MV-4-11 (cell line): ENCODE measurements around the gene TM9SF2.
"Not testable (repeated sequence)": the region's sequence is repeated elsewhere in the genome, so short reads cannot be mapped to it uniquely, and the experiment has no call there.

Experiments used
- DNase-seq: peaks from one replicate; lab custom pipeline; 2025; lab: John Stamatoyannopoulos, UW

Gene TM9SF2

DNA sequence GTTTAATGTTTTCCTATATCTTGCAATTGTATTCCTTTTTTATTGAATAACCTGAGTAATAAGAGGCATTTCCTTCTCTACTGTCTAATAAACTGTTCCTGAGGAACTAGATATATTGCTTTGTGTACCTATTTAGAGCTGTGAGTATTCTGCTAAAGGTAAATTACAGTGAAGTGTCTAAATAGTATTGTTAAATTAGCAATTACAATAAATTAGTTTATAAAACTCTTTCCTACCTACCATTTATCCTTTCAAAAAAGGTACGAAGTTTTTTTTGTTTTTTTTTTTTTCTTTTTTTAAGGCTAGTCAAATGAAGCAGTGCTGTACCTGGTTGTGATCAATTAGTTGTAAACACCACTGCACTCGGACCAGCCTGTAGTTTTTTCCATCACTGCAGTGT is 34.8 kb downstream of the TM9SF2 start:
- no peak for DNase-seq

DNA sequence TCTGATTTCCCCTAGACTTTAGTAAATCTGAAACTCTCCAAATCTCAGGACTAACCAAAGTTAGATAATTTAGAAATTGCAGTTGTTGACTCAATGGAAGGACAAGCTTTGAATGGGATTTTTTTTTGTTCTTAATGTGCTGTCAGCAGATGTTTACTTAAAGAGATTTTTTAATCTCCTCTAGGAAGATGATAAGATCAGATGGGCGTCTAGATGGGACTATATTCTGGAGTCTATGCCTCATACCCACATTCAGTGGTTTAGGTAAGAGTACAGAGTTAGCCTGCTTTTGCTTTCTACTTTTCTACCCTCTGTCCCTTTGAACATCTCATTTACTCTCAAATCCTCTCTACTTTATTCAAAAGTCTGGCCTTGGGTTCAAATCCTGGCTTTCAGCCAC is 39.3 kb downstream of the TM9SF2 start:
- DNase-seq: no peak

DNA sequence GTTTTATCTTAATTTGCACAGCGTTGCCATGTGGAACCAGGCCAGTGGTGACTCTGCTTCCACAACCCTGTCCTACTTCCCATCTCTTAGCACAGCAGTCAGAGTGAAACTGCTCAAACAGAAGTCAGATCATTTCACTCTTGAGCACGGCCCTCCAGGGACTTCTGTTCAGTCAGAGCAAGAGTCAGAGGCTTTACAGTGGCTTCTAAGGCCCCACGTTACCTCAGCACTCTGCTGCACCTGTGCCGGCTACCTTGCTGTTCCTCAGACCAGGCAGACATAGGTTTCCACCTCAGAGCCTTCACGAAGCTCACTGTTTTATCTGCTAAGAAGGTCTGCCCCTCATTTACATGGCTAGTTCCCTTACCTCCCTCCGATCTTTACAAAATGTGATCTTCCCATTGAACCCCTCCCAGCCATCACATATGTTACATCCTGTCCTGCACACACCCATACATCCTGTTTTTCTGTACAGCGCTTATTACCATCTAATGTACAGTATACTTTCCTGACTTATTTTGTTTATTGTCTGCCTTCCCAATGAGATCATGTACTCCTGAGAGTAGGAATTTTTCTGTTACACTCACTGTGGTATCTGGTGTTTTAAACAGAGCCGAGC is 41.6 kb downstream of the TM9SF2 start:
- DNase-seq: peak; percentile 75

DNA sequence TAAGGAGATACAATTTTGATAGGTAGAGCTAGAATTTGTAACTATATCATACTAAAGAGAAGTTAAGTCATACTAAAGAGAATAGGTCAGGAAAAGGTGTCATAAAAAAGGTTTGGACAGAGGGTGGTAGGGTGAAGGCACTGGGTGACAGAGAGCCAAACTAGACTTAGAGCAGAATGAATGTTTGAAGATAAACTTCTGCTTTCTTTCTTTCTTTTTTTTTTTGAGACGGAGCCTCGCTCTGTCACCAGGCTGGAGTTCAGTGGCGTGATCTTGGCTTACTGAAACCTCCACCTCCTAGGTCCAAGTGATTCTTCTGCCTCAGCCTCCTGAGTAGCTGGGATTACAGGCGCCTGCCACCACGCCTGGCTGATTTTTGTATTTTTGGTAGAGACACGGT is 44.1 kb downstream of the TM9SF2 start:
- no peak for DNase-seq

DNA sequence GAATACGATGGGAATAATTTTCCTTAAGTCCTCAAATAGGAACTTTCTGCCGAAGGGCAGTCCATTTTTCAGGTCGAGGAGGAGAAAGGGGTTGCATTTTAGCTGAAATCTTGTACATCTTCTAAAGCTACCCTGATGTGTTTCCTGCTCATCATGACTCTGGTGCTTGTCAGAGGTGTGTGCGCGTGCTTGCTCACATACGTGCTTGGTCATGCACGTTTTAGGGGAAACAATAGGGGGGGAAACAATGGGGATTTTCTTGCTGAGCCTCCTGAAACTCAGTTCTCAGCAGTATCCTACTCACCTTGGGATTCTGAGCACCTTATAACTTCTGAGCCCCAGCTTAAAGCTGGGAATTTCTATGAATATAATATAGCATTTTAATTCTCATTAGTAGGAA is 44.7 kb downstream of the TM9SF2 start:
- DNase-seq: no peak

DNA sequence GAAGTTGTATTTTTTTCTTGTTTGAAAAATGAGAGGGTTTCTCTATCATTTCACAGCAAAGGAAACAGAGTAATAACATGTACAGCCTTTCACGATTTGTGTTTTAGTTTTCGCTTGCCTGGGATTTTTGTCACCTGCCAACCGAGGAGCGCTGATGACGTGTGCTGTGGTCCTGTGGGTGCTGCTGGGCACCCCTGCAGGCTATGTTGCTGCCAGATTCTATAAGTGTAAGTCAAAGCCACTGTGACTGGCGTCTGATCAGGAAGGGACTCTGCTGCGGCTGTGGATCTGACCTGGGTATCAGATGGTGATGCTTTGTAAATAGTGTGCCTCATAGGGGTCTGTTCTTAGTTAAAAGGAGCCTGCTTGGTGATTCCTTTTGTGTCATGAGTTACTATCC is 45.6 kb downstream of the TM9SF2 start:
- DNase-seq: no peak

DNA sequence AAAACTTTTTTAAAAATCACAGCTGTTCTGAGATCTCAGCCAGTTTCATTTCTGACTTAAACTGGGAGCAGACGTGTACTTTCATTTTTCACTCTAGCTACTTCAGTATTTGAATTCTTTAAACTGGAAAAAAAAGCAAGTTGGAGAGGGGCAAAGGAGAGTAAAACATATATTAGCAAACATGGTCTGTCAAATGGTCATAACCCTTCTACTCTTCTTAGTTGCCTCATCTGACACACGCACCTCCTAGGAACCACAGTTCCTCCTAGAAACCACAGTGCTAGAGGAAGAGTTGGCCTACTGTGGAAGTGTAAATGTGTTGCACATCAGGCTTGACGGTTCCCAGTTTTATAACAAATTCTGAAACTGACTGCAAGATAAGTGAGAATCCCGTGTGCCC is 47.2 kb downstream of the TM9SF2 start:
- DNase-seq: peak; percentile 83

DNA sequence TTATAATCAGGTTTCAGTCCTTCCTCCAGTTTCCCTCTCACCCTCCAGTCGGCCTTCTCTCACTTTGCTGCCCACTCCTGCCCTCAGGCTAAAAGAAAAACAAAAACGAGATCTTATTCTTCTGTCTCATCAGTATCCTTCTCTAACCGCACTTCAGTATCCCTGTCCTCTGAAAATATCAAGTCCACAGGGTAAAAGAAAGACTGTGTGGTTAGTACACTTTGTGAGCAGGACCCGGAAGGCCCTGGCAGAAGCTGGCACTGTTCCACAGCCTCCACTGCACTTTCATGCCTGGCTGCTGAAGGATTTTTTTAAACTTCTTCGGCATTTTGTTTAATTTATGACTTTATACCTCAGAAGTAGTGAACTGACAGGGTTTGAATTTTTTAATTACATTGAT is 51.8 kb downstream of the TM9SF2 start:
- no peak for DNase-seq

DNA sequence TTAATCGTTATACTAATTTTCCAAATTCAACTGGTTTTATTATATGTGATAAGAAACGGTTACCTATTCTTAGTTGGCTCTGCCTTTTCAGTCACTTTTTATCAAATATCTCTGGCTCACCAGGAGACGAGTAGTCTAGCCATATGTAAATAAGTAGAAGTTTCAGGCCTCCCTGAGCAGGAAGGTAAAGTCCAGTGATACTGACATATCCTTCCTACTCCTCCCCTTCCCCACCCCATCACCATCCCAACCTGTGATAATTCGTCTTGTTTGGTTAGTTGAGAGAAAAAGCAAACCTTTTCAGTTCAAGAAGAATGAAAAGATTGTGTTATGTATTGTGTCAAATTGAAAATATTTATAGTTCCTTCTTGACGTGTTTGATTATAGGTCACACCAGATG is 53.9 kb downstream of the TM9SF2 start:
- no peak for DNase-seq

DNA sequence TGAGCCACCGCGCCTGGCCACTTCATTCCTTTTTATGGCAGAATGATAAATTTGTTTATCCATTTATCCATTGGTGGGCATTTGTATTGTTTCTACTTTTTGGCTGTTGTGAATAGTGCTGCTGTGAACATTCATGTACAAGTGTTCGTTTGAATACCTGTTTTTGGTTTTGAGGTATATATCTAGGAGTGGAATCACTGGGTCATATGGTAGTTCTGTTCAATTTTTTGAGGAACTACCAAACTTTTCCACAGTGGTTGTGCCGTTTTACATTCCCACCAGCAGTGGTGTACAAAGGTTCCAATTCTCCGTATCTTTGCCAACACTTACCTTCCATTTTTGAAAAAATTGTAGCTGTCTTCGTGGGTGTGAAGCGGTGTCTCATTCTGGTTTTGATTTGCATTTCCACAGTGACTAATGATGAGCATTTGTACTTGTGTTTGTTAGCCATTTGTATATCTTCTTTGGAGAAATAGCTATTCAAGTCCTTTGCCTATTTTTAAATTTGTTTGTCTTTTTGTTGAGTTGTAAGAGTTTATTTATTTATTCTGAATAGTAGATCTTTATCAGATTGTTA is 55.7 kb downstream of the TM9SF2 start:
- no peak for DNase-seq

DNA sequence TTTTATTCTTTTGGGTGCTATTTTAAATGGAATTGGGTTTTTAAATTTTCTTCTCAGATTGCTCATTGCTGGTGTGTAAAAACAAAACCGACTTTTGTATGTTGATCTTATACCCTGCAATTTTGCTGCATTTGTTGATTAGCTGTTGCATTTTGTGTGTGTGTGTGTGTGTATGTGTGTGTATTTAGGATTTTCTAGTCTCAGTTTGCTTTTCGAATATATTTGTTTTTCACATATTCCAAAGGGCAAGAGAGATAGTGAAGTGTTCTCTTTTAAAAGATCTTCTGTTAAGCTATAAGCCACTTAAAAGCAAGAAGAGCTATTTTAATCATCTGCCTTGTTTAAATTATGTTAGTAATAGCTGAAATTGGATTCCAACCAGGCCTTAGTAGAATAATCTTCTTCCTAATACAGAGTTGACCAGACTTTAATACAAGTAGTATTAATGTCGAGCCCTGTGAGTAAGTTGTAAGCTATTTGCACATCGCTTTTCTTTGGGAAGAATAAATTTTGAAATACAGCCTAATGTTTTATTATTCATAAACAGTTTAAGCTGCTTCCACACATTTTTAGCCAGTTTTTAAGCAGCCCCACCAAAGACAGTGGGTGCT is 57.4 kb downstream of the TM9SF2 start:
- no peak for DNase-seq

DNA sequence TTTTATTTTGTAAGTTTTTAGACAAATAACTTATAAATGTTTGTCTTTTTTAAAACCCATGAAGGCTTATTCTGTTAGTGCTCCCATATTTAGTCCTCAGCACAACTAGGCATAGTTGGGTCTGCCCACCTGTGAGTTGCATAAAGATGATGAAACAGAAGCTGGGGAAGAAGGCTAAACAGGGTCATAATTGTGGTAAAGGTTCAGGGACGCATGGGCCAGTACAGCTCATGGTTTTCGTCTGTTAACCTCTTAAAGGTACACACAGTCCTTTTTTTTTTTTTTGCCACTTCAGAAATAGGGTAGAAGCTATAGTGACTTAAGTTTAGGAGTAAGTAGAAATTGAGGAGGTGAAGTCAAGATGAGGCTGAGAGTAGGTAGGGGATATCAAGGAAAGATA is 58.3 kb downstream of the TM9SF2 start:
- peak; percentile 13 for DNase-seq

DNA sequence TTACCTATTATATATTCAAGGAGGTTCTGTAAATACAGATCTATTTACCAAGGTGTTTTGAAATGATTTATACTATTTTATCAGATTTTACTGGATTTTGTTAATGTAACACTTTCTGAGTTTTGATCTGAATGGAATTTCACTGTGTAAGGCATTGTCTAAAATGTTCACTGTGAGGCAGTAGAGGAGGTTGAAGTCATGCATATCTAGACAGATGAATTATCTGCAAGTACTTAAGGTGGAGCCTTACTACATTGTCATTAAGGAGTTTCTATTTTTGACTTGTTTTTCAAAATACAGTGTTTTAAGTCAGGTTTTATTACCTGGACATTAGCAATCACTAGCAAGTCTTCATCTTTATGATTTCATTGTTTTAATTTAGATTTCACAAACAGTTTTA is 62.1 kb downstream of the TM9SF2 start:
- DNase-seq: no peak

DNA sequence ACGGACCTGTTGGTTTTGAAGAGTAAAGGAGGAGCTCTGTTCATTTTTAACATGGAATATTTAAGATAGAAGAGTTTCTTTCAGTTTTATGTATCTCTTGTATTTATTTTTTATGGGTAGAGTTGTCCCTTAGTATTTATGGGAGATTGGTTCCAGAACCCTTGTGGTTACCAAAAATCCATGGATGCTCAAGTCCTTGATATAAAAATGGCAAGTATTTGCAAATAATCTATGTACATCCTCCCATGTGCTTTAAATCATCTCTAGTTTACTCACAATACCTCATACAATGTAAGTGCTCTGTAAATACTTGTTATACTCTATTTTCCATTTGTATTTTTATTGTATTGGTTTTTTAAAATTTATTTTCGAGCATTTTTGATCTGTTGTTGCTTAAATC is 63.1 kb downstream of the TM9SF2 start:
- no peak for DNase-seq

DNA sequence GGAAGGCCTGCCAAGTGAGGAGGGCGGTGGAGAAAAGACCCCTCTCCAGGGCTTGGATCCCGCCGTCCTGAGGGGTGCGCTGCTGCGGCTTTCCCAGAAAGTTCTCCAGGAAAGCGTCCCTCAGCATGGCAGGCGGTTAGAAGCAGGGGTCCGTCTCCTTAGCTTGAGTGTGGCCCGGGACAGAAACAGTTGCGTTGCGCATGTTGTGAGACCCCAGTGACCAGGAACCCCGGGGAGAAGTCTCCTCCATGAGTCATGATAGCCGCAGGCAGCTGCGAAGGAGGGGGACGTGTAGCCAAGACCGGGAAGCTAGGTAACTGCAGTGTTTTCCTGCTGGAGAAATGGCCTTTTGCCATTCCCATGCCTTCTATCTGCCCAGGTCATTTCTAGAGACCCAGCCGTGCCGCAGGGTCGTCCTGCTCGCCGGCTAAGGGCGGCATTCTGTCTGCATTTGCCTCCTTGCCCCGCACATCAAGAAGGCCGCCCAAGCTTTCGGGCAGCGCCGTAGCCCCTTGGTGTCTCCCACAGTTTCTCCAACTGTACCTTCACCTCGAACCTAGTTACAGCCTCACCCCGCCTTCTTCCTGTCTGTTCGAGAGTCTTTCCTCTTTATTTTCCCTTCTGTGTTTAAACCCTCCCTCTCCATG is 64.3 kb downstream of the TM9SF2 start:
- no peak for DNase-seq

DNA sequence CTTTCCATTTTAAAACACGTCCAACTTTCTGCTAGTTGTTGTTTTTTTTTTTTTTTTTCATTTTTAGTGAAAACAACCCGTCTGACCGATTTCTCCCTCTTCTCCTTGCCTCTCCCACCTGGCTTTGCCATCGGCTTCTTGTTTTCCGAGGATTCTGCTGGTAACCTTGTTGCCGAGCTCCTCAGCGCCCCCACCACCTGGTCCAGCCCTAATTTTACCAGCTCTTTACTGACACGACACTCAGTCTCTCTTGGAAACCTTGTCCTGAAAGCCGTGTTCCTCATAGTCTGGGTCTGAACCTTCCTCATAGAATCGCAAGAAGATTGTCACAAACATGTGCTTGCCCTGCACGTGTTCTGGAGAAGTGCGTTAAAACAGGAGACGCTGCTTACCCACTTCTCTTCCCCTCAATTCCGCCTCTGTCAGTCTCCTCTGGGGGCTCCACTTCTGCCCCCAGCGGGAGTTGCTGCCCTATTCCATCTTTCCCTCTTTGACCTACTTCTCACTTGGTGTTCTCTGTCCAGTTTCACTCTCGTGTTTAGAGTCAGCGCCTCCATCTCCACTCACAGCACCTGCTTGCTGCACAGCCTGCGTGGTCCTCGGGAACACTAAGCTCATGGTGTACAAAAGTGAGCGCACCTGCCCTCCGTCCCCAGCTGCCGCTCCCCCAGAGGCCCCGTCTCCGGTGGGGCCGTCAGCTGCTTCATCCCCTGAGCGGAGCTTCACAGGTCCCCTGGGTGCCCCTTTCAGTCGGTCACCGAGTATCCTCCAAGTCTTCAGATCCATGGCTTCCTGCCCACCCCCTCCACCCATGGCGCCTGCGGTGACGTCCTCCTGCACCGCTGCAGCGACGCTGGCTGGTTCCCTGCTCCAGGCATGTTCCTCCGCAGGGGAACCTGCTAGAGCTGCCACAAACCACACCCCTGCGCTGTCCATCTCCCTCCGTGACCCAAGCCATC is 65.1 kb downstream of the TM9SF2 start:
- no peak for DNase-seq

DNA sequence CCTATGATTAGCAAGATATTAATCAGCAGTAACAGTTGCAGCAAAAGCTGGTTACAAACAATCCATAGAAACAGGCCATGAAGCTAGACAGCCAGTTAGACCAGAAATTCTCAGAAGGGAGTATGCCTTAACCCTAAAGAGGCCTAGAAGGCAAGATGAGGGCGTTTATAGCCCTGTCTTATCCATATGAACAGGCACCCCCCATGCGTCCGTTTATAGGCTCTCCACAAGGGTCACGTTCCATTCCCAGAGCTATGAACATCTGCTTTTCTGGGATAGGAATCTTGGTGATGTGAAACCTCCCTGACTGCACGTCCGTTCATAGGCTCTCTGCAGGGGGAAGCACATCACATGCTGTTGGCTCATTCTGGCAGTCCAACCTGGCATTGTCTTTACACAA is 67.6 kb downstream of the TM9SF2 start:
- not testable (repeated sequence) for DNase-seq

DNA sequence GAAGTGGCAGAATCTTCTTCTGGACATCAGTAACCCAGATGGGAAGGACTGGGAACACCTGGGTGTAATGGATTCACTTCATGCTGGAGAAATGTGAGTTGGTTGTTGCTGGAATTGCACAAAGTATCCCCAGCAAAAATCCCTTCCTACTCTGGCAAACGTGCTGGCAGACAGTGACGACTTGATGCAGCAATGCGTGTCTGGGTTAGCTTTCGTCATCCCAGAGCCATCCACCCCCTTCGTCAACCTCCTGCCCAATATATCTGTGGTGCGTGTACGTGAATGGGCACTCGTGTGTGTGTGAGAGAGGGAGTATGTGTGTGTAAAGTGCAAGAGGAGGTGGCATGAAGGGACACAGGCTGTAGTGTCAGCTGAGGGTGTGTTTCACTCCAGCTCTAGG is 70.9 kb downstream of the TM9SF2 start:
- DNase-seq: no peak

DNA sequence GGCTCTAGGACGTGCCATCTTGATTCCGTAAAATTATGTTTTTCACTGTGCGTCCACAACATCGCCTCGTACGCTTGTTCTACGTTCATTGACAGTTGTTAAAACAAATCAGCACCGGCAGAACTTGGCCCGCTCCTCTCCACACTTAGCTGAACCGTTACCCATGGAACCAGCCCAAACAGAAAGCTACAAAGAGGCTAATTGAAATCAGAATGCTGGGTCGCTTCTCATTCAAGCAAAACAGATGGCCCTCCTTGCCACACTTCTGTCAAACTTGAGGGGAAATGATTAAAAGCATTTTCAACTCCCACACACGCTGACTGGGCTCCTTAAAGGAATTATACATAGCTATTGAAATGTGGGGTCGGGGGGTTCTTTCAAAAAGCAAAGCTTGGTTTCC is 71.6 kb downstream of the TM9SF2 start:
- DNase-seq: no peak

DNA sequence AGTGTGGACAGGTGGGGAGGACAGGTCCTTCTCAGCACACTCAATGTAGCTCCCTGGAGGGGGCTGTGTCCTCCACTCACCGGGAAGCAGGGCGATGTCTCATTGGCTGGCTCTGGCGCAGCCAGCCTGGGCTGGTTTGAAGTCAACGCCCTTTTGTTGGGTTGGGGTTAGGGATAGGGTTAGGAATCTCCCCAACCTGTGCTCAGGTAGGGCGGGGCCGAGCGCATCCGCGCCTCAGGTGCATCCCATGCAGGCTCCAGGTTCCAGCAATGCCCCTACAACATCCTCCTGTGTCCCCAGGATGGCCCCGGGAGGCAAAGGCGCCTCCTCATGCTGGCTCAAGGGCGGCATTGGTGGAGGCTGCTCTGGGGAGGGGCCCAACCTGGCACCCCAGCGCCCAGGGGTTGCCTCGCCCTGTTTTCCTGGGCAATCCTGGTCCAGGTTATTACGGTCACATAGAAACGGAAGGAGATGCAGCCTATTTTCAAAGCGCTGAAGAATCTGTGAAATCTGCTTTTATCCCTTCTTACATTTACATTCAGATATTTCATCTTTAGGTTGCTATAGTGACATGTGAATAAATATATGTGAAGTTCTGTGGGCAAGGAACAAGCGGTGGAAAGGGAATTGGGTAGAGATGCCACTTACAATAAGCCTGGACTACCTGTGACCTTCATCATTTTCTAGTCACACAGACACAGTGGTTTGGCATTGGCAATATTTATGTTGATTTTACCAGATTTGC is 74.3 kb downstream of the TM9SF2 start:
- no peak for DNase-seq
